ENCODE measurements around the gene GRID1. TPM values are rescaled to one million over a fixed set of nuclear protein-coding genes. Genes with fewer than 3 reads are reported as not detected.

Gene GRID1
- total RNA-seq, 4 donors from 2014 or later = 0.40 to 1.9 (median 1.00) TPM

GRCh38 chr10:85986777-85987176 is 379.8 kb downstream of the GRID1 start:
- no peak for DNase-seq
- WGBS, 2 donors (ENCODE audit: low coverage in 1 of 2) = 78% methylated on average over 1 of the region's 1 CpG; no CpG with 5 or more reads in 1 of the 2 donors
- no peak overlapping the region for H3K27ac ChIP-seq
- intact Hi-C loops (cut with DNase I; ENCODE audit: low total_unique reads) (no loop called here), in situ Hi-C loops (cut with MboI; ENCODE audit: low pct_ligation_motif_present in 1 of 4, low pct_unique_long_range_greater_than_20kb in 1 of 4, low sequenced_read_pairs in 3 of 4) (no loop called here)
- no peak overlapping the region for H3K4me3 ChIP-seq
- no peaks in the 10 kb centered on the region for H3K27me3 ChIP-seq
- H3K9me3 ChIP-seq = no peaks in the 10 kb centered on the region
- no peaks in the 10 kb centered on the region for H3K4me1 ChIP-seq
- TF ChIP-seq POLR2AphosphoS5 (IDR thresholded peaks at IDR 0.05) = no peak
- no peak for TF ChIP-seq POLR2A (IDR thresholded peaks at IDR 0.05)
- TF ChIP-seq EP300 (IDR thresholded peaks at IDR 0.05; ENCODE audit: low read depth) = no peak
- no peak for TF ChIP-seq CTCF (IDR thresholded peaks at IDR 0.05)
- no peaks in the 10 kb centered on the region for H3K36me3 ChIP-seq

GRCh38 chr10:85983051-85983450 is 383.5 kb downstream of the GRID1 start:
- no peak overlapping the region for H3K27ac ChIP-seq
- no peak for TF ChIP-seq POLR2A (IDR thresholded peaks at IDR 0.05)
- no peak for TF ChIP-seq POLR2AphosphoS5 (IDR thresholded peaks at IDR 0.05)
- in situ Hi-C loops (cut with MboI; ENCODE audit: low pct_ligation_motif_present in 1 of 4, low pct_unique_long_range_greater_than_20kb in 1 of 4, low sequenced_read_pairs in 3 of 4) = no loop called here
- H3K36me3 ChIP-seq = no peaks in the 10 kb centered on the region
- DNase-seq = no peak
- 74% methylated on average over 6 of the region's 6 CpGs; no CpG with 5 or more reads in 1 of the 2 donors for WGBS, 2 donors (ENCODE audit: low coverage in 1 of 2)
- H3K4me3 ChIP-seq = no peak overlapping the region
- intact Hi-C loops (cut with DNase I; ENCODE audit: low total_unique reads) = no loop called here
- H3K9me3 ChIP-seq = no peaks in the 10 kb centered on the region
- H3K4me1 ChIP-seq = no peaks in the 10 kb centered on the region
- no peaks in the 10 kb centered on the region for H3K27me3 ChIP-seq

GRCh38 chr10:85979598-85979997 is 387.0 kb downstream of the GRID1 start:
- in situ Hi-C loops (cut with MboI; ENCODE audit: low pct_ligation_motif_present in 1 of 4, low pct_unique_long_range_greater_than_20kb in 1 of 4, low sequenced_read_pairs in 3 of 4) = no loop called here
- DNase-seq = no peak
- TF ChIP-seq POLR2A (IDR thresholded peaks at IDR 0.05) = no peak
- TF ChIP-seq POLR2AphosphoS5 (IDR thresholded peaks at IDR 0.05) = no peak
- TF ChIP-seq EP300 (IDR thresholded peaks at IDR 0.05; ENCODE audit: low read depth) = no peak
- no peak for TF ChIP-seq CTCF (IDR thresholded peaks at IDR 0.05)
- no peaks in the 10 kb centered on the region for H3K27me3 ChIP-seq
- no peaks in the 10 kb centered on the region for H3K4me1 ChIP-seq
- H3K27ac ChIP-seq = no peak overlapping the region
- no peaks in the 10 kb centered on the region for H3K9me3 ChIP-seq
- intact Hi-C loops (cut with DNase I; ENCODE audit: low total_unique reads) = no loop called here
- no peaks in the 10 kb centered on the region for H3K36me3 ChIP-seq
- H3K4me3 ChIP-seq = no peak overlapping the region

- 63% methylated on average over 2 of the region's 2 CpGs; no CpG with 5 or more reads in 1 of the 2 donors for WGBS, 2 donors (ENCODE audit: low coverage in 1 of 2)
- Histone ChIP-seq H3K9me3 (no peaks in the 10 kb centered on the region), H3K36me3 (no peaks in the 10 kb centered on the region), H3K27me3 (no peaks in the 10 kb centered on the region), H3K4me1 (no peaks in the 10 kb centered on the region), H3K4me3 (no peak overlapping the region), H3K27ac (no peak overlapping the region)
- no peak for TF ChIP-seq POLR2AphosphoS5 (IDR thresholded peaks at IDR 0.05)
- no peak for TF ChIP-seq CTCF (IDR thresholded peaks at IDR 0.05)
- no peak for TF ChIP-seq EP300 (IDR thresholded peaks at IDR 0.05; ENCODE audit: low read depth)
- no peak for TF ChIP-seq POLR2A (IDR thresholded peaks at IDR 0.05)
- no peak for DNase-seq
- intact Hi-C loops (cut with DNase I; ENCODE audit: low total_unique reads) (no loop called here), in situ Hi-C loops (cut with MboI; ENCODE audit: low pct_ligation_motif_present in 1 of 4, low pct_unique_long_range_greater_than_20kb in 1 of 4, low sequenced_read_pairs in 3 of 4) (no loop called here)
Observed at GRCh38 chr10:85978566-85979358, 387.8 kb downstream of the GRID1 start.
